Endodermal cell (in vitro differentiated cells): ENCODE results near the gene EIF2AK3. TPM values are rescaled to one million over a fixed set of nuclear protein-coding genes. Genes with fewer than 3 reads are reported as not detected.

Experiments
- DNase-seq: peaks from one replicate; pipeline ENCODE4 v3.0.0-alpha.2; 2017
- H3K27ac ChIP-seq: 2 replicates; pipeline ENCODE4 v1.5.1; 2013; ENCODE audit warnings: mild to moderate bottlenecking, low read depth, low read length, moderate library complexity
- H3K27me3 ChIP-seq: 2 replicates; pipeline ENCODE4 v1.6.1; 2013; ENCODE audit warnings: mild to moderate bottlenecking, low read length, moderate library complexity; ENCODE audit not compliant: insufficient read depth, control insufficient read depth, poor library complexity, severe bottlenecking
- H3K36me3 ChIP-seq: 2 replicates; pipeline ENCODE4 v1.7.0; 2013; ENCODE audit warnings: mild to moderate bottlenecking, low read length, moderate library complexity; ENCODE audit not compliant: control insufficient read depth, insufficient read depth
- H3K4me1 ChIP-seq: one replicate; pipeline ENCODE4 v1.7.0; 2013; ENCODE audit warnings: low read length; ENCODE audit not compliant: control insufficient read depth, insufficient read depth
- H3K4me3 ChIP-seq: 2 replicates; pipeline ENCODE4 v1.5.1; 2013; ENCODE audit warnings: mild to moderate bottlenecking, low read length, moderate library complexity
- H3K9ac ChIP-seq: 2 replicates; pipeline ENCODE4 v1.6.1; 2013; ENCODE audit warnings: mild to moderate bottlenecking, low read length, moderate library complexity; ENCODE audit not compliant: poor library complexity, severe bottlenecking; ENCODE audit errors: extremely low read depth
- H3K9me3 ChIP-seq: 2 replicates; pipeline ENCODE4 v1.6.1; 2013; ENCODE audit warnings: mild to moderate bottlenecking, low read length, moderate library complexity; ENCODE audit not compliant: control insufficient read depth
- H3K27ac Mint-ChIP-seq: 2 replicates; pipeline ENCODE4 v1.8.0; 2020; ENCODE audit warnings: mixed read lengths
- H3K27me3 Mint-ChIP-seq: 2 replicates; pipeline ENCODE4 v1.8.0; 2021; ENCODE audit warnings: mild to moderate bottlenecking, mixed read lengths; ENCODE audit not compliant: insufficient read depth
- H3K36me3 Mint-ChIP-seq: 2 replicates; pipeline ENCODE4 v1.8.0; 2020; ENCODE audit warnings: low read depth, mixed read lengths
- H3K4me1 Mint-ChIP-seq: 2 replicates; pipeline ENCODE4 v1.8.0; 2020; ENCODE audit warnings: mixed read lengths
- H3K4me3 Mint-ChIP-seq: 2 replicates; pipeline ENCODE4 v1.8.0; 2020; ENCODE audit warnings: mild to moderate bottlenecking, moderate library complexity, mixed read lengths
- H3K9me3 Mint-ChIP-seq: 2 replicates; pipeline ENCODE4 v1.8.0; 2020; ENCODE audit warnings: mild to moderate bottlenecking, mixed read lengths
- CTCF ChIP-seq: fragments of 200-600 bp; sonication (generic); conservative IDR thresholded peaks from 2 replicates; pipeline ENCODE4 v1.5.0; 2021; ENCODE audit warnings: antibody characterized with exemption, mild to moderate bottlenecking
- WGBS, 2 experiments: methylation state at CpG; one replicate each; pipeline versions ENCODE4 v1.1.5 to v1.1.7; 2013; ENCODE audit warnings: missing lambda C conversion rate in 2 of 2, mixed read lengths in 1 of 2; ENCODE audit not compliant: insufficient coverage in 1 of 2, insufficient read length in 1 of 2; 5-methylcytosine and 5-hydroxymethylcytosine counted together
- total RNA-seq, 2 donors: library from RNA; stranded (reverse); fragmentation: NEBNext Ultra II Directional in 1 of 2; extraction: Animal tissue kit (Norgen Biotek cat#: 25700) in 1 of 2; gene quantifications; 2 replicates in 1 of 2; 3 replicates in 1 of 2; pipeline ENCODE4 v1.2.1, GENCODE V29; 2021

EIF2AK3 gene
- total RNA-seq, 2 donors from 2014 or later, result 26.3 to 45.2 TPM

- Mint-ChIP-seq H3K4me1 (no peaks in the 10 kb centered on the region), H3K4me3 (no peak overlapping the region), H3K27me3 (no peaks in the 10 kb centered on the region), H3K36me3 (peaks cover 52% of the 10 kb centered on the region), H3K9me3 (no peaks in the 10 kb centered on the region), H3K27ac (no peak overlapping the region)
- H3K27me3 ChIP-seq, result no peaks in the 10 kb centered on the region
- peaks cover 65% of the 10 kb centered on the region for H3K36me3 ChIP-seq
- no peak overlapping the region for H3K4me3 ChIP-seq
- H3K4me1 ChIP-seq, result no peaks in the 10 kb centered on the region
- H3K9me3 ChIP-seq, result no peaks in the 10 kb centered on the region
- H3K27ac ChIP-seq, result no peak overlapping the region
- H3K9ac ChIP-seq, result no peak overlapping the region
- TF ChIP-seq CTCF, result no peak
- WGBS, 2 experiments, result 86 to 90% methylated on average over 1 to 2 of the region's 2 CpGs
- no peak for DNase-seq
Measured at GRCh38 chr2:88575630-88576029, 51.6 kb downstream of the EIF2AK3 start.

GRCh38 chr2:88575051-88575450, 52.2 kb downstream of the EIF2AK3 start:
- Histone ChIP-seq H3K4me1 (no peaks in the 10 kb centered on the region), H3K27me3 (no peaks in the 10 kb centered on the region), H3K4me3 (no peak overlapping the region), H3K9ac (no peak overlapping the region), H3K9me3 (no peaks in the 10 kb centered on the region), H3K27ac (no peak overlapping the region), H3K36me3 (peaks cover 67% of the 10 kb centered on the region)
- Mint-ChIP-seq H3K4me1 (no peaks in the 10 kb centered on the region), H3K4me3 (no peak overlapping the region), H3K36me3 (peaks cover 54% of the 10 kb centered on the region), H3K27me3 (no peaks in the 10 kb centered on the region), H3K27ac (no peak overlapping the region), H3K9me3 (no peaks in the 10 kb centered on the region)
- no peak for TF ChIP-seq CTCF
- WGBS, 2 experiments, result 90% methylated on average over 1 of the region's 2 CpGs
- no peak for DNase-seq

GRCh38 chr2:88574445-88574844, 52.8 kb downstream of the EIF2AK3 start:
- no peaks in the 10 kb centered on the region for H3K27me3 Mint-ChIP-seq
- no peak for DNase-seq
- Histone ChIP-seq H3K4me3 (no peak overlapping the region), H3K36me3 (peaks cover 69% of the 10 kb centered on the region), H3K9ac (no peak overlapping the region), H3K4me1 (no peaks in the 10 kb centered on the region), H3K27ac (no peak overlapping the region), H3K9me3 (no peaks in the 10 kb centered on the region), H3K27me3 (no peaks in the 10 kb centered on the region)
- H3K36me3 Mint-ChIP-seq, result peaks cover 54% of the 10 kb centered on the region
- no peak for TF ChIP-seq CTCF
- H3K27ac Mint-ChIP-seq, result no peak overlapping the region
- no peaks in the 10 kb centered on the region for H3K9me3 Mint-ChIP-seq
- WGBS, 2 experiments, result 88% methylated on average over 2 to 5 of the region's 5 CpGs
- no peaks in the 10 kb centered on the region for H3K4me1 Mint-ChIP-seq
- H3K4me3 Mint-ChIP-seq, result no peak overlapping the region
